Endothelial cell (in vitro differentiated cells): ENCODE measurements around the gene HECA. TPM values are rescaled to one million over a fixed set of nuclear protein-coding genes. Genes with fewer than 3 reads are reported as not detected.

Source experiments
- DNase-seq: peaks from one replicate; pipeline ENCODE4 v3.0.0; 2021; ENCODE audit warnings: low spot score
- H3K27ac Mint-ChIP-seq: one replicate; pipeline ENCODE4 v1.8.0; 2021; ENCODE audit warnings: mixed read lengths, inconsistent platforms; ENCODE audit not compliant: unreplicated experiment
- H3K27me3 Mint-ChIP-seq: one replicate; pipeline ENCODE4 v1.8.0; 2021; ENCODE audit warnings: mild to moderate bottlenecking, moderate library complexity, mixed read lengths, inconsistent platforms; ENCODE audit not compliant: unreplicated experiment
- H3K36me3 Mint-ChIP-seq: one replicate; pipeline ENCODE4 v1.8.0; 2021; ENCODE audit warnings: mild to moderate bottlenecking, low read depth, mixed read lengths, inconsistent platforms; ENCODE audit not compliant: unreplicated experiment
- H3K4me1 Mint-ChIP-seq: one replicate; pipeline ENCODE4 v1.8.0; 2021; ENCODE audit warnings: mild to moderate bottlenecking, mixed read lengths, inconsistent platforms; ENCODE audit not compliant: unreplicated experiment
- H3K4me3 Mint-ChIP-seq: one replicate; pipeline ENCODE4 v1.8.0; 2021; ENCODE audit warnings: mild to moderate bottlenecking, mixed read lengths, inconsistent platforms; ENCODE audit not compliant: unreplicated experiment
- H3K9me3 Mint-ChIP-seq: one replicate; pipeline ENCODE4 v1.8.0; 2021; ENCODE audit warnings: mixed read lengths, inconsistent platforms; ENCODE audit not compliant: unreplicated experiment
- total RNA-seq: library from RNA; stranded (reverse); fragmentation: NEBNext Ultra II Directional; extraction: Animal tissue kit (Norgen Biotek cat#: 25700); gene quantifications from one replicate; pipeline ENCODE4 v1.2.1, GENCODE V29; 2021; ENCODE audit not compliant: unreplicated experiment
- TF ChIP-seq, protein P1 (sequence below): fragments of 200-600 bp; sonication (generic); IDR thresholded peaks from one replicate; pipeline ENCODE4 v1.5.0; 2021; ENCODE audit warnings: antibody characterized with exemption; ENCODE audit not compliant: unreplicated experiment

HECA gene
- total RNA-seq, 1 donor from 2014 or later, result 36.7 TPM

DNA sequence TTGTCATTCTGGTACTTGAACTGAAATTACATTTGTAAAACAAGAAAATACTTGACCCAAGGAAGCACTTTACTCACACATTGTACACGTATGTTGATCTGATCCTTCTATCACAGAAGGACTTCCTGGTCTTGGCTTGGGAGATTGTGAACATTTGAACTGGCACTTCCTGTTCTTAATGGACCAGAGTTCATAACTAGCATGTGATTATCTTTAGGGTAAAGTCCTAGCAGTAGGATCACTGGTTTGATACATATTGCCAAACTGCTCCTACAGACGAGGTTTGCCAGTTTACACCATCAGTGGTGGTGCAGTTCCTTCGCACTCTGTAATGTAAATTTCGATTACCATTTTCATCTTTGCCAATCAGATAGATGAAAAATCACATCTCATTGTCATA, 12.7 kb downstream of the HECA start:
- Mint-ChIP-seq H3K27ac (no peak overlapping the region), H3K27me3 (peaks cover 4% of the 10 kb centered on the region), H3K36me3 (no peaks in the 10 kb centered on the region), H3K4me3 (no peak overlapping the region), H3K4me1 (peaks cover 22% of the 10 kb centered on the region), H3K9me3 (no peaks in the 10 kb centered on the region)
- no peak for DNase-seq
- TF ChIP-seq, protein P1, sequence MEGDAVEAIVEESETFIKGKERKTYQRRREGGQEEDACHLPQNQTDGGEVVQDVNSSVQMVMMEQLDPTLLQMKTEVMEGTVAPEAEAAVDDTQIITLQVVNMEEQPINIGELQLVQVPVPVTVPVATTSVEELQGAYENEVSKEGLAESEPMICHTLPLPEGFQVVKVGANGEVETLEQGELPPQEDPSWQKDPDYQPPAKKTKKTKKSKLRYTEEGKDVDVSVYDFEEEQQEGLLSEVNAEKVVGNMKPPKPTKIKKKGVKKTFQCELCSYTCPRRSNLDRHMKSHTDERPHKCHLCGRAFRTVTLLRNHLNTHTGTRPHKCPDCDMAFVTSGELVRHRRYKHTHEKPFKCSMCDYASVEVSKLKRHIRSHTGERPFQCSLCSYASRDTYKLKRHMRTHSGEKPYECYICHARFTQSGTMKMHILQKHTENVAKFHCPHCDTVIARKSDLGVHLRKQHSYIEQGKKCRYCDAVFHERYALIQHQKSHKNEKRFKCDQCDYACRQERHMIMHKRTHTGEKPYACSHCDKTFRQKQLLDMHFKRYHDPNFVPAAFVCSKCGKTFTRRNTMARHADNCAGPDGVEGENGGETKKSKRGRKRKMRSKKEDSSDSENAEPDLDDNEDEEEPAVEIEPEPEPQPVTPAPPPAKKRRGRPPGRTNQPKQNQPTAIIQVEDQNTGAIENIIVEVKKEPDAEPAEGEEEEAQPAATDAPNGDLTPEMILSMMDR, result no peak

DNA sequence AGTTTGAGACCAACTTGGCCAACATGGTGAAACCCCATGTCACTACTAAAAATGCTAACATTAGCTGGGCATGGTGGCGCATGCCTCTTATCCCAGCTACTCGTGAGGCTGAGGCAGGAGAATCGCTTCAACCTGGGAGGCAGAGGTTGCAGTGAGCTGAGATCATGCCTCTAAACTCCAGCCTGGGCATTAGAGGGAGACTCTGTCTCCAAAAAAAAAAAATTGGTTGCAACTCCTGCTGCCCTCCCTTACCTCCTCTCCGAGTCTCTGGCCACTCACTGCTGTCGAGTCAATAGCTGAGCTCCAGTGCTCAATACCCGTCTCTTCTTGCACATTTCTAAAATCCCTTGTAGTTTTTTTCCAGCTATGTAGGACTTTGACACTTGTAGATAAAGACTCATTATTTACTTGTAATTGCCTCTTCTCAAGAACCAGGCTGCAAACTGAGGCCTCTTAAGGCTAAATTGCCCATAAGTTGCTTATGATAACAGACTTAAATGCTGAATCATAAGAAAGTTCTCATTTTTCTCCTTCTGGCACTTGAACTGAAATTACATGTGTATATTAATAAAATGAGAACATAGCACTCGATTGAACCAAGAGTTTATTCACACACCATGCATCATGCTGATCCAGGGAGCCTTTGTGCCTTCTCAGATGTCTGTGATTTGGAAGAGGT, 13.8 kb downstream of the HECA start:
- no peaks in the 10 kb centered on the region for H3K36me3 Mint-ChIP-seq
- no peaks in the 10 kb centered on the region for H3K9me3 Mint-ChIP-seq
- H3K4me3 Mint-ChIP-seq, result no peak overlapping the region
- no peak for DNase-seq
- H3K27me3 Mint-ChIP-seq, result peaks cover 4% of the 10 kb centered on the region
- H3K4me1 Mint-ChIP-seq, result peaks cover 22% of the 10 kb centered on the region
- no peak overlapping the region for H3K27ac Mint-ChIP-seq
- TF ChIP-seq, protein P1, result no peak

DNA sequence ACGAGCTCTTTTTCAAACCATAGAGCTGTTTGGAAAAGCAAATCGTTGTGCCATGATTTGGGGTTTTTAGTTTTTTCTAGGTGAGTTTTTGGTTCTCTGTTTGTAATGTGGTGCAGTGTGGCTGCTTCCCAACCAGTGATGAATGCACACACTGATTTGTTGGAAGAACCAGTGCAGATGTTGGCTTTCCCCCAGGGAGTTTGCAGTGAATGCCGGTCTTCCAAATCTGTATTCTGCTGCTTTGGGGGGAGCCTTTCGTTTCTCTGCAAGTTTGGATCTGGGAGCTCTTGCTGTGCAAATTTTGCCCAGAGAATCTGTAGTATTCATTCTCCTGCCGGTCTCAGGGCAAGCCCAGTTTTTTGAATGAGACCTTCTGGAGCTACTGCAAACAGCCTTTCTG, 14.5 kb downstream of the HECA start:
- no peak overlapping the region for H3K27ac Mint-ChIP-seq
- DNase-seq, result no peak
- H3K4me3 Mint-ChIP-seq, result no peak overlapping the region
- no peaks in the 10 kb centered on the region for H3K36me3 Mint-ChIP-seq
- no peaks in the 10 kb centered on the region for H3K9me3 Mint-ChIP-seq
- TF ChIP-seq, protein P1, result no peak
- peaks cover 15% of the 10 kb centered on the region for H3K4me1 Mint-ChIP-seq
- no peaks in the 10 kb centered on the region for H3K27me3 Mint-ChIP-seq

DNA sequence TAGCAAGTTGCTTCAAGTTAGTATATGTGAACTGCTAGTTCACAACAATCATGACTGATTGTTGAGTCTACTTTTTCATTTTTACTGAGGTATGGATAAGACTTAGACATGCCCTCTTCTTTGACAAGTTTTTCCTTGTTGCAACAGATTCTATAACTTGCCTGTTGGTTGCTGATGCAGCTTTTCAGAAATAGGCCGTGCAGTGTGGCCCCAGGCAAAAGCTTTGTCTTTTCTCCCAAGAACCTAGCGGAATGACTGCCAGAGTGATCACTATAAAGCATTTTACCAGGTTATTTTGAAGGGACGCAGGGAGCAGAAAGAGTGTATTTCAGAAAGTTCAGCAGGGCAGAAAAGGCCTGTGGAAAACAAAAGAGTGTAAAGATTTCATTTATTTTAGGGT, 16.0 kb downstream of the HECA start:
- H3K9me3 Mint-ChIP-seq, result no peaks in the 10 kb centered on the region
- TF ChIP-seq, protein P1, result no peak
- no peak for DNase-seq
- H3K36me3 Mint-ChIP-seq, result no peaks in the 10 kb centered on the region
- H3K4me1 Mint-ChIP-seq, result peaks cover 7% of the 10 kb centered on the region
- H3K27ac Mint-ChIP-seq, result no peak overlapping the region
- H3K4me3 Mint-ChIP-seq, result no peak overlapping the region
- no peaks in the 10 kb centered on the region for H3K27me3 Mint-ChIP-seq

DNA sequence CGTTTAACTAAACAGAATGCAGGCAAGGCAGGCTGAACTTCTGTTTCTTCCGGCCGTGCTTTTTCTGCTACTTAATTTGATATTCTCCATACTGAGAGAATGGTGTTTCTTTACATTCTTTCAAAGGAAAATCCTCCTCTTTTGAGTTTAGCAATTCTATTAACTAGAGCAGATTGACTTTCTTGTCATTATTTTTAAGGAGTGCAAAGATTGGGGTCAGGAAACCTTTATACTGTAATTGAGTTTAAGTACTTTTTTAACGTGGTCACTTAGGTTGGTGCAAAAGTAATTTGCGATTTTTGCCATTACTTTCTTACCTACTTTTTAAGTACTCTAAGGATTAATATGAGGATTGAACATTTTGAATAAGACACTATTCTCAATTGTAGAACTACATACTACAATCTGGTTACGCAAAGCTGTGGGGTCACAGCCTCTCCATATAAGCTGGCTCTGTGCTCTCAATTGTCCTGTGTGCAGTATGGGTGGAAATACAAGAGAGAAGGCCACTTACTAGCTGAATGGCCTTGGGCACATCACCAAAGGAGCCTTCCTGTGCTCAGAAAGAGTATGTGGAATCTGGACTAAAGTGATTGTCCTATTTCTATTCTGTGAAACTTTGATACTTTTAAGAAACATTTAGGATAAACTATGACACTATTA, 16.7 kb downstream of the HECA start:
- TF ChIP-seq, protein P1, result no peak
- H3K9me3 Mint-ChIP-seq, result no peaks in the 10 kb centered on the region
- H3K36me3 Mint-ChIP-seq, result peaks cover 2% of the 10 kb centered on the region
- peaks cover 7% of the 10 kb centered on the region for H3K4me1 Mint-ChIP-seq
- H3K27me3 Mint-ChIP-seq, result no peaks in the 10 kb centered on the region
- DNase-seq, result no peak
- no peak overlapping the region for H3K4me3 Mint-ChIP-seq
- H3K27ac Mint-ChIP-seq, result no peak overlapping the region
